Spleen (tissue), 11 donors: ENCODE data around the gene PARD6G. TPM values are rescaled to one million over a fixed set of nuclear protein-coding genes. Genes with fewer than 3 reads are reported as not detected.

ENCODE experiments used
- DNase-seq: peaks from one replicate; pipeline ENCODE4 v3.0.0-alpha.2; 2020
- H3K27ac ChIP-seq, 8 donors: fragments of 200-600 bp; sonication (generic) in 7 of 8; 1 replicate in 4 of 8; 2 replicates in 4 of 8; pipeline versions ENCODE4 v1.5.0 to v1.8.0; 2016 to 2021; ENCODE audit warnings: inconsistent platforms in 4 of 8, mild to moderate bottlenecking in 4 of 8, moderate library complexity in 1 of 8
- H3K27me3 ChIP-seq, 7 donors: fragments of 200-600 bp; sonication (generic) in 6 of 7; replicated peaks in 1 of 7; 1 replicate in 4 of 7; 2 replicates in 3 of 7; pipeline versions ENCODE4 v1.5.0 to v1.8.0; 2016 to 2021; ENCODE audit warnings: inconsistent platforms in 3 of 7, mild to moderate bottlenecking in 1 of 7
- H3K36me3 ChIP-seq, 6 donors: fragments of 200-600 bp; sonication (generic) in 5 of 6; 1 replicate in 4 of 6; 2 replicates in 2 of 6; pipeline versions ENCODE4 v1.5.0 to v1.8.0; 2016 to 2021; ENCODE audit warnings: inconsistent platforms in 2 of 6
- H3K4me1 ChIP-seq, 6 donors: fragments of 200-600 bp; sonication (generic) in 5 of 6; 1 replicate in 3 of 6; 2 replicates in 3 of 6; pipeline versions ENCODE4 v1.5.0 to v1.8.0; 2016 to 2021; ENCODE audit warnings: inconsistent platforms in 3 of 6
- H3K4me3 ChIP-seq, 8 donors: fragments of 200-600 bp; sonication (generic) in 7 of 8; 1 replicate in 4 of 8; 2 replicates in 4 of 8; pipeline versions ENCODE4 v1.5.0 to v1.8.0; 2016 to 2021; ENCODE audit warnings: inconsistent platforms in 4 of 8, mild to moderate bottlenecking in 4 of 8, moderate library complexity in 2 of 8
- H3K9me3 ChIP-seq, 8 donors: fragments of 200-600 bp; sonication (generic) in 7 of 8; 1 replicate in 4 of 8; 2 replicates in 4 of 8; pipeline versions ENCODE4 v1.5.0 to v1.8.0; 2016 to 2021; ENCODE audit warnings: inconsistent platforms in 4 of 8
- CTCF ChIP-seq, 11 experiments: fragments of 200-600 bp in 7 of 11; fragments of 450-650 bp in 4 of 11; sonication (generic) in 4 of 11; IDR thresholded peaks in 8 of 11; conservative IDR thresholded peaks in 3 of 11; 1 replicate in 7 of 11; 2 replicates in 4 of 11; pipeline versions ENCODE4 v1.4.0 to v1.8.0; 2016 to 2021; ENCODE audit warnings: antibody characterized with exemption in 11 of 11, inconsistent platforms in 4 of 11, mild to moderate bottlenecking in 1 of 11
- POLR2A ChIP-seq, 3 donors: fragments of 450-650 bp; IDR thresholded peaks; one replicate each; pipeline ENCODE4 v1.5.1; 2017; ENCODE audit warnings: antibody characterized with exemption in 3 of 3, mild to moderate bottlenecking in 1 of 3
- POLR2AphosphoS5 ChIP-seq, 3 donors: sonication (generic); formaldehyde crosslinking; IDR thresholded peaks; one replicate each; pipeline ENCODE4 v1.5.1; 2017; ENCODE audit warnings: antibody characterized with exemption in 3 of 3
- WGBS, 5 donors: extraction: QIAGEN DNeasy Blood & Tissue Kit in 3 of 5; methylation state at CpG; one replicate each; pipeline versions ENCODE4 v1.1.5 to v1.1.7; 2013 to 2018; 5-methylcytosine and 5-hydroxymethylcytosine counted together
- intact Hi-C: fragments of 100-400 bp; cut with DNase I; formaldehyde crosslinking; loops from one replicate; pipeline ENCODE4 v1.15.0; 2023; ENCODE audit warnings: low total_unique reads
- polyA plus RNA-seq, 3 donors: library from polyadenylated mRNA; stranded (reverse); fragments of 200-250 nt; gene quantifications; one replicate each; pipeline ENCODE4 v1.2.1, GENCODE V29; 2013
- total RNA-seq, 7 donors: library from RNA; depleted of rRNA in 3 of 7; stranded (reverse); fragments of >200 nt in 3 of 7; fragmentation: NEBNext Ultra II Directional in 4 of 7; extraction: Animal tissue kit (Norgen Biotek cat#: 25700) in 4 of 7; gene quantifications; one replicate each; pipeline versions ENCODE4 v1.1.0 to v1.2.1, GENCODE V29; 2016 to 2021
- donor health status: healthy with polysubstance abuse.
- donor health status: DM: no; HTN: no; CAD: no; lungs with moderate emphysema.
- donor health status: DM: no; HTN: no; CAD: no.
- donor health status: Bipolar disorder and iron deficiency.
- donor health status: healthy.
- donor health status: DM: no; HTN: no; CAD: no.
- donor health status: DM: yes; HTN: yes; CAD: no.

Gene PARD6G
- total and polyA plus RNA-seq, 10 donors, result 0.30 to 6.8 (median 2.4) TPM

- intact Hi-C loops, result no loop called here
- H3K4me3 ChIP-seq, result no peak overlapping the region
- WGBS, 5 donors, result 63 to 71% (median 69%) methylated on average over 6 of the region's 6 CpGs
- H3K9me3 ChIP-seq, result peaks cover 0 to 3% (median 0%) of the 10 kb centered on the region in 8 donors
- peaks cover 0 to 22% (median 14%) of the 10 kb centered on the region in 7 donors for H3K27me3 ChIP-seq
- no peak overlapping the region for H3K27ac ChIP-seq
- peaks cover 4 to 19% (median 12%) of the 10 kb centered on the region in 6 donors for H3K4me1 ChIP-seq
- DNase-seq, result no peak
- no peaks in the 10 kb centered on the region for H3K36me3 ChIP-seq
- TF ChIP-seq POLR2A (IDR thresholded peaks at IDR 0.05), result no peak
- no peak for TF ChIP-seq POLR2AphosphoS5 (IDR thresholded peaks at IDR 0.05)
- TF ChIP-seq CTCF (IDR thresholded peaks at IDR 0.05 in 8 of 11, conservative IDR thresholded peaks at IDR 0.05 in 3 of 11), result no peak
Observed at GRCh38 chr18:80250740-80251364, 3.5 kb upstream of the PARD6G start.

DNA sequence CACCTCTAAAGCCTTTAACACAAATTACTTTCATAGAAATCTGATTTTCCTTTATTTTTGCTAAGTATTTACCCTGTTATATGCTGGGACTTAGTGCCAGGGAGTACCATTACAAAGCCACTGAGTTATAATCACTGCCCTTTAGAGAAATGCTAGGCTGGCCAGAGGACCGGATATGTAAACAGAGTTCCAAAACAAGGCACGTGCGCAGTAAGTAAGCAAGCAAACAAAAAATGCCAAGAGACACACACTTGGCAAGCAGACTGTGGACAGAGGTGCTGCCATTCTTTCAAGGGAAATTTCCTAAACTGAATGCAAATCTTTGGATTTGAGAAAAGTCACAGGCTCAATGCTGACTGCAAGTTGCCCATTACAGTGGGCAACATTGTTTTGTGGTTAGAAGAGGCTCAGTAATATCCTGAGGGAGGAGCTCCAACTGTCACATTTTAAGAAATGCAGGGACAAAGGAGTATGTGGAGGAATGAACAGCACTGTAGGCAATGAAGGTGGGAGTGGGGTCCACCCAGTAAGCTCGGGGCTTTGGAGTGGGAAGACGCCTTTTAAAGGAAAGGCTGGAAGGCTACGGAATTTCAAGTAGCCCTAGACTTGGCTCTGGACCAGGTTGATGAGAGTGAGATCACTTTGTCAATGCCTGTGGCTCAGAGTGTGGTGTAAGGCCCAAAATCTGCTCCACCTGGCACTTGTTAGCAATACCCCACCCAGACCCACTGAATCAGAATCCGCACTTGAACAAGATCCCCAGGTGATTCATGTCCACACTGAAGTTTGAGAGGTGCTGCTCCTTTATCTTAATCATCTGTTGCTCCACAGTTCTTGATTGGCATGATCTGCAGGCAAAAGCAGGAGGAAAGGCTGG, 2.1 kb upstream of the PARD6G start:
- Histone ChIP-seq H3K36me3 (no peaks in the 10 kb centered on the region), H3K9me3 (peaks cover 0 to 3% (median 0%) of the 10 kb centered on the region in 8 donors), H3K27ac (no peak overlapping the region), H3K4me3 (no peak overlapping the region), H3K27me3 (peaks cover 0 to 36% (median 17%) of the 10 kb centered on the region in 7 donors), H3K4me1 (peaks cover 4 to 21% (median 13%) of the 10 kb centered on the region in 6 donors)
- no peak for DNase-seq
- 63 to 85% (median 80%) methylated on average over 7 of the region's 7 CpGs for WGBS, 5 donors
- TF ChIP-seq POLR2AphosphoS5 (IDR thresholded peaks at IDR 0.05) (no peak), POLR2A (IDR thresholded peaks at IDR 0.05) (no peak), CTCF (IDR thresholded peaks at IDR 0.05 in 8 of 11, conservative IDR thresholded peaks at IDR 0.05 in 3 of 11) (no peak)
- intact Hi-C loops, result no loop called here

DNA sequence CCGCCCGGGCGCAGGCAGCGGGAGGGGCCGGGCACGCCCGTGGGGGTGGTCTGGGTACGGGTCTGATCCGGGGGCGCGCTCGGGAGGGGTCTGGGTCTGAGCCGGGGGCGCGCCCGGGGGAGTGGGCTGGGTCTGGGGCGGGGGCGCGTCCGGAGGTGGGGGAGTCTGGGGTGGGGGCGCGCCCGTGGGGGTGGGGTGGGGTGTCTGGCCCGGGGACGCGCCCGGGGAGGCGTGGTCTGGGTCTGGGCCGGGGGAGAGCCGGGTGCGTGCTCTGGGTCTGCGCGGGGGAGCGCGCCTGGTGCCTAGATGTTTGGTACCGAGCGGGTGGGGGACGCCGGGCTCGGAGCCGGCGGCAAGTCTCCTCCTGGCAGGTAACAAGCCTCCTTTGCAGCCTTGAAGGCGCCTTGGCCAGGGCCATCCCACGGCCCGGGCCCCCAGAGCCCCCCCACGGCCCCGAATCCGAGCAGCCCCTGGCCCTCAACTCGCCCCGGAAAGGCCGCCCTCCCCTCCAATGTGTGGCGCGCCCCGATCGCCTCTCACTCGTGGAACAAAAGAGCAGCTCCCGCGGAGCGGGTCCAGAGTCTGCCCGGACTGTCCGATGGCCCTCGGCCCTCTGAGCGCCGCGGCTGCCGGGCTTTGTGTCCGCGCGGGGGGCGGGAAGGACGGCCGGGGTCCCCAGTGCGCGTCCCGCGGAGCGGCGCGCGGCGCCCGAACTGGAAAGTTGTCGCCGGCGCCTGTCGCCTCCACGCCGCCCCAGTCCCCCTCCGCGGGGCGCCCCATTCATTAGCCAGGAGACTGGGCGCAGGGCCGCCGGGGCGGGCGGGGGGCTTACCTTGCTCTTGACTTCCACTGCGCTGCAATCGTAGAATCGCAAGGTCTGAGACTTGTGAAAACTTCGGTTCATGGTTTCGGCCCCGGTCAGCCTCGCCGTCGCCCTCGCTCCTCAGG, 595 bp downstream of the PARD6G start:
- H3K9me3 ChIP-seq, result no peaks in the 10 kb centered on the region
- DNase-seq, result no peak
- peaks cover 4 to 21% (median 13%) of the 10 kb centered on the region in 6 donors for H3K4me1 ChIP-seq
- H3K27me3 ChIP-seq, result peaks cover 0 to 50% (median 17%) of the 10 kb centered on the region in 7 donors
- TF ChIP-seq CTCF (IDR thresholded peaks at IDR 0.05 in 8 of 11, conservative IDR thresholded peaks at IDR 0.05 in 3 of 11) (no peak), POLR2A (IDR thresholded peaks at IDR 0.05) (no peak), POLR2AphosphoS5 (IDR thresholded peaks at IDR 0.05) (no peak)
- intact Hi-C loops, result no loop called here
- 0 to 6% (median 2%) methylated on average over 42 to 106 of the region's 106 CpGs for WGBS, 5 donors
- peak overlapping the region in 5 of 8 donors; percentile 22 to 59 (median 38) for H3K27ac ChIP-seq
- peak overlapping the region; percentile 52 to 87 (median 68) for H3K4me3 ChIP-seq
- H3K36me3 ChIP-seq, result no peaks in the 10 kb centered on the region
